Adipose tissue (tissue), 3 donors: ENCODE measurements around the gene FHAD1. TPM values are rescaled to one million over a fixed set of nuclear protein-coding genes. Genes with fewer than 3 reads are reported as not detected.

Experiments
- H3K27ac ChIP-seq: one replicate; pipeline ENCODE4 v1.5.1; 2013; ENCODE audit warnings: low read depth, low read length
- WGBS, 3 donors: extraction: QIAGEN DNeasy Blood & Tissue Kit; methylation state at CpG; one replicate each; pipeline ENCODE4 v1.1.7; 2013; 5-methylcytosine and 5-hydroxymethylcytosine counted together
- polyA plus RNA-seq, 3 donors: library from polyadenylated mRNA; stranded (reverse); fragments of 200-250 nt; gene quantifications; one replicate each; pipeline ENCODE4 v1.2.3, GENCODE V29; 2013
- donor health status: healthy with polysubstance abuse.
- donor health status: Bipolar disorder and iron deficiency.
- donor health status: healthy.

FHAD1 gene
- polyA plus RNA-seq, 3 donors = 0.11 to 0.30 (median 0.19) TPM

GRCh38 chr1:15346346-15347030, 99.5 kb downstream of the FHAD1 start:
- H3K27ac ChIP-seq = no peak overlapping the region
- 88 to 90% (median 88%) methylated on average over 14 of the region's 14 CpGs for WGBS, 3 donors

- 67 to 92% (median 80%) methylated on average over 7 of the region's 7 CpGs for WGBS, 3 donors
- H3K27ac ChIP-seq = no peak overlapping the region
Observed at GRCh38 chr1:15347182-15347581, 100.2 kb downstream of the FHAD1 start.

GRCh38 chr1:15348648-15349047, 101.6 kb downstream of the FHAD1 start:
- 92 to 96% (median 93%) methylated on average over 9 of the region's 9 CpGs for WGBS, 3 donors
- no peak overlapping the region for H3K27ac ChIP-seq

- no peak overlapping the region for H3K27ac ChIP-seq
- WGBS, 3 donors = 97 to 98% (median 98%) methylated on average over 6 of the region's 6 CpGs
Observed at GRCh38 chr1:15349133-15349532, 102.1 kb downstream of the FHAD1 start.

GRCh38 chr1:15350151-15350550, 103.1 kb downstream of the FHAD1 start:
- no peak overlapping the region for H3K27ac ChIP-seq
- 93% methylated on average over 10 of the region's 10 CpGs for WGBS, 3 donors

GRCh38 chr1:15350551-15351200, 103.7 kb downstream of the FHAD1 start:
- 78 to 89% (median 81%) methylated on average over 4 of the region's 4 CpGs for WGBS, 3 donors
- H3K27ac ChIP-seq = no peak overlapping the region

- 30 to 52% (median 35%) methylated on average over 4 of the region's 4 CpGs for WGBS, 3 donors
- H3K27ac ChIP-seq = no peak overlapping the region
Observed at GRCh38 chr1:15351310-15351709, 104.3 kb downstream of the FHAD1 start.

GRCh38 chr1:15352128-15352957, 105.3 kb downstream of the FHAD1 start:
- WGBS, 3 donors = 57 to 74% (median 64%) methylated on average over 12 of the region's 12 CpGs

GRCh38 chr1:15353839-15354579, 107.0 kb downstream of the FHAD1 start:
- 77 to 85% (median 85%) methylated on average over 11 of the region's 11 CpGs for WGBS, 3 donors
- H3K27ac ChIP-seq = no peak overlapping the region

More at GRCh38 chr1:15352128-15352957, 105.3 kb downstream of the FHAD1 start:
- no peak overlapping the region for H3K27ac ChIP-seq

GRCh38 chr1:15354580-15354965, 107.5 kb downstream of the FHAD1 start:
- no peak overlapping the region for H3K27ac ChIP-seq
- WGBS, 3 donors = 76 to 85% (median 80%) methylated on average over 6 of the region's 6 CpGs

- WGBS, 3 donors = 90 to 93% (median 90%) methylated on average over 16 of the region's 16 CpGs
- no peak overlapping the region for H3K27ac ChIP-seq
Observed at GRCh38 chr1:15355968-15356625, 109.1 kb downstream of the FHAD1 start.

GRCh38 chr1:15357612-15358207, 110.7 kb downstream of the FHAD1 start:
- no peak overlapping the region for H3K27ac ChIP-seq
- 77 to 90% (median 87%) methylated on average over 8 of the region's 8 CpGs for WGBS, 3 donors

- H3K27ac ChIP-seq = no peak overlapping the region
- WGBS, 3 donors = 78 to 92% (median 84%) methylated on average over 20 of the region's 20 CpGs
Observed at GRCh38 chr1:15358565-15359133, 111.6 kb downstream of the FHAD1 start.

- WGBS, 3 donors = 94 to 96% (median 95%) methylated on average over 14 of the region's 14 CpGs
Observed at GRCh38 chr1:15360700-15361099, 113.7 kb downstream of the FHAD1 start.

GRCh38 chr1:15362096-15362736, 115.2 kb downstream of the FHAD1 start:
- 93 to 94% (median 94%) methylated on average over 13 of the region's 13 CpGs for WGBS, 3 donors
- H3K27ac ChIP-seq = no peak overlapping the region

More at GRCh38 chr1:15360700-15361099, 113.7 kb downstream of the FHAD1 start:
- no peak overlapping the region for H3K27ac ChIP-seq

GRCh38 chr1:15362737-15363128, 115.7 kb downstream of the FHAD1 start:
- no peak overlapping the region for H3K27ac ChIP-seq
- WGBS, 3 donors = 86 to 98% (median 88%) methylated on average over 4 of the region's 4 CpGs

GRCh38 chr1:15364740-15365139, 117.7 kb downstream of the FHAD1 start:
- no peak overlapping the region for H3K27ac ChIP-seq
- WGBS, 3 donors = 81 to 90% (median 88%) methylated on average over 5 of the region's 5 CpGs
